ENCODE measurements around the gene LRRC27.

Gene LRRC27

DNA sequence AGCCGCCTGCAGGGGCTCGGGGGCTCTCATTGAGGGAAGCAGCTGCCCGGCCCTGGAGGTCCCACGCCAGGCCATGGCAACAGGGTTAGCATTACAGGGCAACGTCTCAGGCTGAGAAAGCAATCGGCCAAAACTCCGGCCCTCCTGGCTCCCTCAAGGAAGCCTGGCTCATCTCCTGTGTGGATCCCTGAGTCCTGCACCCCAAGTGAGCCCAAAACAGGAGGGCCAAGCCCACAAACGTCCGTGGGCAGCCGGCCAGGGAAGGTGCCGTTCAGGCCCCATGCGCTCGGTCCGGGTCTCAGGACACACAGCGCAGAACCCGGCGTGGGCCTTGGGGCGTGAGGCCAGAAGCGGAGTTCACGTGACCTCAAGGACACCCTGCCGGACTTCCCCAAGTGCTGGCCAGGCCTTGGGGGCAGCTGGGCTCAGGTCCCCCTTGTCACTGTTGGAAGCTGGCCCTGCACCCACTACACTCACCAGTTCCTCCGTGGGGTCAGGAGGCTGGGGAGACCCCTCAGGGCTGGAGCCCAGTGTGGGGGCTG lies 57.0 kb downstream of the LRRC27 start:
- no peak for TF ChIP-seq POLR2AphosphoS5 (IDR thresholded peaks at IDR 0.05; ENCODE audit: low read depth)
- no peak for TF ChIP-seq GABPA (IDR thresholded peaks at IDR 0.05; ENCODE audit: low read depth)
- TF ChIP-seq SPI1 (IDR thresholded peaks at IDR 0.05; ENCODE audit: borderline replicate concordance, low read depth), result no peak
- TF ChIP-seq, protein P1, sequence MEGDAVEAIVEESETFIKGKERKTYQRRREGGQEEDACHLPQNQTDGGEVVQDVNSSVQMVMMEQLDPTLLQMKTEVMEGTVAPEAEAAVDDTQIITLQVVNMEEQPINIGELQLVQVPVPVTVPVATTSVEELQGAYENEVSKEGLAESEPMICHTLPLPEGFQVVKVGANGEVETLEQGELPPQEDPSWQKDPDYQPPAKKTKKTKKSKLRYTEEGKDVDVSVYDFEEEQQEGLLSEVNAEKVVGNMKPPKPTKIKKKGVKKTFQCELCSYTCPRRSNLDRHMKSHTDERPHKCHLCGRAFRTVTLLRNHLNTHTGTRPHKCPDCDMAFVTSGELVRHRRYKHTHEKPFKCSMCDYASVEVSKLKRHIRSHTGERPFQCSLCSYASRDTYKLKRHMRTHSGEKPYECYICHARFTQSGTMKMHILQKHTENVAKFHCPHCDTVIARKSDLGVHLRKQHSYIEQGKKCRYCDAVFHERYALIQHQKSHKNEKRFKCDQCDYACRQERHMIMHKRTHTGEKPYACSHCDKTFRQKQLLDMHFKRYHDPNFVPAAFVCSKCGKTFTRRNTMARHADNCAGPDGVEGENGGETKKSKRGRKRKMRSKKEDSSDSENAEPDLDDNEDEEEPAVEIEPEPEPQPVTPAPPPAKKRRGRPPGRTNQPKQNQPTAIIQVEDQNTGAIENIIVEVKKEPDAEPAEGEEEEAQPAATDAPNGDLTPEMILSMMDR (IDR thresholded peaks at IDR 0.05; ENCODE audit: insufficient read depth, low read length), result no peak
- TF ChIP-seq, protein P2, sequence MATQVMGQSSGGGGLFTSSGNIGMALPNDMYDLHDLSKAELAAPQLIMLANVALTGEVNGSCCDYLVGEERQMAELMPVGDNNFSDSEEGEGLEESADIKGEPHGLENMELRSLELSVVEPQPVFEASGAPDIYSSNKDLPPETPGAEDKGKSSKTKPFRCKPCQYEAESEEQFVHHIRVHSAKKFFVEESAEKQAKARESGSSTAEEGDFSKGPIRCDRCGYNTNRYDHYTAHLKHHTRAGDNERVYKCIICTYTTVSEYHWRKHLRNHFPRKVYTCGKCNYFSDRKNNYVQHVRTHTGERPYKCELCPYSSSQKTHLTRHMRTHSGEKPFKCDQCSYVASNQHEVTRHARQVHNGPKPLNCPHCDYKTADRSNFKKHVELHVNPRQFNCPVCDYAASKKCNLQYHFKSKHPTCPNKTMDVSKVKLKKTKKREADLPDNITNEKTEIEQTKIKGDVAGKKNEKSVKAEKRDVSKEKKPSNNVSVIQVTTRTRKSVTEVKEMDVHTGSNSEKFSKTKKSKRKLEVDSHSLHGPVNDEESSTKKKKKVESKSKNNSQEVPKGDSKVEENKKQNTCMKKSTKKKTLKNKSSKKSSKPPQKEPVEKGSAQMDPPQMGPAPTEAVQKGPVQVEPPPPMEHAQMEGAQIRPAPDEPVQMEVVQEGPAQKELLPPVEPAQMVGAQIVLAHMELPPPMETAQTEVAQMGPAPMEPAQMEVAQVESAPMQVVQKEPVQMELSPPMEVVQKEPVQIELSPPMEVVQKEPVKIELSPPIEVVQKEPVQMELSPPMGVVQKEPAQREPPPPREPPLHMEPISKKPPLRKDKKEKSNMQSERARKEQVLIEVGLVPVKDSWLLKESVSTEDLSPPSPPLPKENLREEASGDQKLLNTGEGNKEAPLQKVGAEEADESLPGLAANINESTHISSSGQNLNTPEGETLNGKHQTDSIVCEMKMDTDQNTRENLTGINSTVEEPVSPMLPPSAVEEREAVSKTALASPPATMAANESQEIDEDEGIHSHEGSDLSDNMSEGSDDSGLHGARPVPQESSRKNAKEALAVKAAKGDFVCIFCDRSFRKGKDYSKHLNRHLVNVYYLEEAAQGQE (IDR thresholded peaks at IDR 0.05; ENCODE audit: insufficient replicate concordance, low read depth), result no peak
- no peak overlapping the region for H3K4me3 ChIP-seq (replicated peaks; ENCODE audit: insufficient read depth, low read length)
- no peak overlapping the region for H3K27ac ChIP-seq (replicated peaks)
- no peak for DNase-seq (ENCODE audit: low read depth in 1 of 2, low spot score in 1 of 2)
- H3K27me3 ChIP-seq (ENCODE audit: insufficient read depth, poor library complexity, severe bottlenecking), result no peaks in the 10 kb centered on the region

DNA sequence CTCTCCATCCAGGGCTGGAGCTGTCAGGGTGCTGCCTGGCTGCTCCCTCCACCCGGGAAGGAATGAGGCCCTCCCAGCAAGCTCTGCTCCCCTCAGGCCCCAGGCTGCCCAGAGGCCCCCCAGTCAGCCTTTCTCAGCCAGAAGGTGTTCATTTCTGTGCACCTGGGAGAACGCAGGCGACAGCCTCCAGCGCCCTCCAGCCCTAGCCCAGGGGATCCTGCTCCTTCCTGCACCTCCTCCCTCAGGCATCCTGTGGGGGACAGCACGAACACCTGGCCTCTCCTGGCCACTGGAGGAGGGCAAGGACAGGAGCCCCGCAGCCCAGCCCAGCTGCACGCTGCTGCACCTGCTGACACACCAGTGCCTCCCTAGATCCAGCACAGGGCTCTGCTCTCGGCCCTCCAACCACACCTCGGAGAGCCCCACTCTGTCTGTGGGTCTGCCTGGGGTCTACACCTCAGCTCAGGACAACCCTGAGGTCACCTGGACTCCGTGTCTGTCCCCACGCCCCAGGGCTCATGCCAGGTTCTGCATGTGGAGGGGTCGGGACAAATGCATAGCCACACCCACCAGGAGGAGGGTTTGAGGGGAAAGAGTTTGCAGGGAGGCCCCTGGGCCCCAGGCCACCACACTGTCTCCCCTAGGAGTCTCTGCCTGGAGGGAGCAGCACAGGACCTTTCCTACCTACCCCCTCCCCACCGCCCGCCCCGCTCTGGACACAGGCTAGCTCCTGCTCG lies 57.6 kb downstream of the LRRC27 start:
- Histone ChIP-seq H3K4me3 (replicated peaks; ENCODE audit: insufficient read depth, low read length) (no peak overlapping the region), H3K27me3 (ENCODE audit: insufficient read depth, poor library complexity, severe bottlenecking) (no peaks in the 10 kb centered on the region), H3K27ac (replicated peaks) (no peak overlapping the region)
- no peak for DNase-seq (ENCODE audit: low read depth in 1 of 2, low spot score in 1 of 2)
- TF ChIP-seq, protein P2 (IDR thresholded peaks at IDR 0.05; ENCODE audit: insufficient replicate concordance, low read depth), result no peak
- TF ChIP-seq GABPA (IDR thresholded peaks at IDR 0.05; ENCODE audit: low read depth) (no peak), SPI1 (IDR thresholded peaks at IDR 0.05; ENCODE audit: borderline replicate concordance, low read depth) (no peak), POLR2AphosphoS5 (IDR thresholded peaks at IDR 0.05; ENCODE audit: low read depth) (no peak)
- TF ChIP-seq, protein P1 (IDR thresholded peaks at IDR 0.05; ENCODE audit: insufficient read depth, low read length), result no peak

DNA sequence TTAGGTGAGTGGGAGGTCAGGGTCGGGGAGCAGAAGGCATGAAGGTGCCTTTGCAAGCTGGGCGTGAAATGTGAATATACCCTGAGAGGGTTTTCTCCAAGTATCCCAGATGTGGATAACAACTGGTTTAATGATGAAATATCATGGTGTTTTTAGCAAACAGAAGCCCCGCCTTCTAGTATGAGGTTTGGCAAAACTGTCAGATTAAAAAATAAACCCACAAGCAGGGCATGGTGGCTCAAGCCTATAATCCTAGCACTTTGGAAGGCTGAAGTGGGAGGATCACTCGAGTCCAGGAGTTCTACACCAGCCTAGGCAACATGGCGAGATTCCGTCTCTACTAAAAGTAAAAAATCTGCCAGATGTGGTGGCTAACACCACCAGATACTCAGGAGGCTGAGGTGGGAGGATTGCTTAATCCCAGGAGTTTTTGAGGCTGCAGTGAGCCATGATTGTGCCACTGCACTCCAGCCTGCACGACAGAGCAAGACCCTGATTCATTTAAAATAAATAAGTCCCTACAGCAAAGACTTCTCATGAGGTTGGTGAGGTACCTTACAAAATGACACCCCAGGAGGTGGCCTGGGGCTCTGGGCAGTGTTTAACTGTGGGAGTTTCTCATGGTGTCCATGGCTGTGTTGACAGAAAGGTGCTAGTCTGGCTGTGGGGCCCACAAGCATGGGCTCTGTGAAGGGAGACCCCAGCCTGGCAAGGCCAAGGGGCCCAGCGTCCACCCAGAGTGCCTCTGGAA lies 58.4 kb downstream of the LRRC27 start:
- peak in 1 of 2 experiments; percentile 25 for DNase-seq (ENCODE audit: low read depth in 1 of 2, low spot score in 1 of 2)
- H3K27ac ChIP-seq (replicated peaks), result no peak overlapping the region
- H3K4me3 ChIP-seq (replicated peaks; ENCODE audit: insufficient read depth, low read length), result no peak overlapping the region
- no peak for TF ChIP-seq GABPA (IDR thresholded peaks at IDR 0.05; ENCODE audit: low read depth)
- TF ChIP-seq SPI1 (IDR thresholded peaks at IDR 0.05; ENCODE audit: borderline replicate concordance, low read depth), result no peak
- TF ChIP-seq, protein P1 (IDR thresholded peaks at IDR 0.05; ENCODE audit: insufficient read depth, low read length), result no peak
- TF ChIP-seq, protein P2 (IDR thresholded peaks at IDR 0.05; ENCODE audit: insufficient replicate concordance, low read depth), result no peak
- TF ChIP-seq POLR2AphosphoS5 (IDR thresholded peaks at IDR 0.05; ENCODE audit: low read depth), result no peak
- H3K27me3 ChIP-seq (ENCODE audit: insufficient read depth, poor library complexity, severe bottlenecking), result no peaks in the 10 kb centered on the region

Measured in HL-60 (cell line).